CD4-positive, alpha-beta T cell treated with Interleukin-12 subunit alpha and Interleukin-12 subunit beta, for 1 hour (primary cell): ENCODE results near the gene WDR89.
"Not testable (repeated sequence)": the region's sequence is repeated elsewhere in the genome, so short reads cannot be mapped to it uniquely, and the experiment has no call there.

Experiments
- DNase-seq: peaks from one replicate; pipeline ENCODE4 v3.0.0-alpha.2; 2020

WDR89 gene

GRCh38 chr14:63594455-63595372 lies 47.0 kb downstream of the WDR89 start:
- no peak for DNase-seq

- DNase-seq: not testable (repeated sequence)
Observed at GRCh38 chr14:63583046-63583445, 58.6 kb downstream of the WDR89 start.

GRCh38 chr14:63581491-63581890 lies 60.2 kb downstream of the WDR89 start:
- no peak for DNase-seq

GRCh38 chr14:63578300-63578699 lies 63.4 kb downstream of the WDR89 start:
- no peak for DNase-seq

GRCh38 chr14:63573581-63573980 lies 68.1 kb downstream of the WDR89 start:
- DNase-seq: no peak

- DNase-seq: no peak
Observed at GRCh38 chr14:63565448-63565847, 76.2 kb downstream of the WDR89 start.

- DNase-seq: no peak
Observed at GRCh38 chr14:63564318-63564717, 77.4 kb downstream of the WDR89 start.

- DNase-seq: no peak
Observed at GRCh38 chr14:63563370-63564026, 78.2 kb downstream of the WDR89 start.

GRCh38 chr14:63562405-63562804 lies 79.3 kb downstream of the WDR89 start:
- no peak for DNase-seq

GRCh38 chr14:63555572-63555971 lies 86.1 kb downstream of the WDR89 start:
- DNase-seq: no peak

- no peak for DNase-seq
Observed at GRCh38 chr14:63551332-63551731, 90.3 kb downstream of the WDR89 start.

GRCh38 chr14:63547798-63548335 lies 93.8 kb downstream of the WDR89 start:
- no peak for DNase-seq
